Ovary (tissue), 3 donors: ENCODE measurements around the gene CD207.

Experiments used
- POLR2A ChIP-seq: fragments of 450-650 bp; IDR thresholded peaks from one replicate; pipeline ENCODE4 v1.6.1; 2017; ENCODE audit warnings: antibody characterized with exemption, mild to moderate bottlenecking, moderate library complexity
- TF ChIP-seq, protein P1 (sequence below), 3 donors: fragments of 450-650 bp in 2 of 3; fragments of 200-600 bp in 1 of 3; IDR thresholded peaks; one replicate each; pipeline versions ENCODE4 v1.5.1 to v1.8.0; 2016 to 2022; ENCODE audit warnings: antibody characterized with exemption in 3 of 3, mild to moderate bottlenecking in 1 of 3
- donor health status: DM: no; HTN: no; CAD: no.

- TF ChIP-seq, protein P1, sequence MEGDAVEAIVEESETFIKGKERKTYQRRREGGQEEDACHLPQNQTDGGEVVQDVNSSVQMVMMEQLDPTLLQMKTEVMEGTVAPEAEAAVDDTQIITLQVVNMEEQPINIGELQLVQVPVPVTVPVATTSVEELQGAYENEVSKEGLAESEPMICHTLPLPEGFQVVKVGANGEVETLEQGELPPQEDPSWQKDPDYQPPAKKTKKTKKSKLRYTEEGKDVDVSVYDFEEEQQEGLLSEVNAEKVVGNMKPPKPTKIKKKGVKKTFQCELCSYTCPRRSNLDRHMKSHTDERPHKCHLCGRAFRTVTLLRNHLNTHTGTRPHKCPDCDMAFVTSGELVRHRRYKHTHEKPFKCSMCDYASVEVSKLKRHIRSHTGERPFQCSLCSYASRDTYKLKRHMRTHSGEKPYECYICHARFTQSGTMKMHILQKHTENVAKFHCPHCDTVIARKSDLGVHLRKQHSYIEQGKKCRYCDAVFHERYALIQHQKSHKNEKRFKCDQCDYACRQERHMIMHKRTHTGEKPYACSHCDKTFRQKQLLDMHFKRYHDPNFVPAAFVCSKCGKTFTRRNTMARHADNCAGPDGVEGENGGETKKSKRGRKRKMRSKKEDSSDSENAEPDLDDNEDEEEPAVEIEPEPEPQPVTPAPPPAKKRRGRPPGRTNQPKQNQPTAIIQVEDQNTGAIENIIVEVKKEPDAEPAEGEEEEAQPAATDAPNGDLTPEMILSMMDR (IDR thresholded peaks at IDR 0.05), result no peak
- no peak for TF ChIP-seq POLR2A
Observed at GRCh38 chr2:70799706-70800105, 35.9 kb downstream of the CD207 start.
